ENCODE results near the gene ARR3.
"Not testable (repeated sequence)": the region's sequence is repeated elsewhere in the genome, so short reads cannot be mapped to it uniquely, and the experiment has no call there.

The ARR3 gene

DNA sequence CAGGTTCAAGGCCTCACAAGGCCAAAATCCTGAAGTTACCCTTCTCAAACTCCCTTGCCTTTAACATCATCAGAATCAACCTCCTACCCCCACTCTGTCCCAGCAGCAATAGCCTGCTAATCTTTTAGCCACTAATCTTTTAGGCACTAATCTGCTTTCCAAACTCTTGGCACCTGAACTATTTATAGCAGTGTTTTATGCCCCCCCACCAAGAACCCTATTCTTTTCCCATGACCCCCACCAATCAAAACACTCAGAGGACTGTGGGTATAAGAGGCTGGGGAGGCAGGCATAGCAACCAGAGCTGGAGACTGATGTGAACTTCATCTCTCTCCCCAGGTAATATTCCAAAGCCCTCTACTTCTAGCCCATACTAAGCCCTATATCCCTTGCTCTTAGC, at the start of gene ARR3:
Gene ARR3, plus strand, starts transcription at position 301 of the 400 bp plus-strand sequence. CDS start 1,052 bp downstream, outside the sequence.
- no peak for FAIRE-seq
- no peak for DNase-seq (ENCODE audit: insufficient read length, low spot score)
- no peak for TF ChIP-seq POLR2A (IDR thresholded peaks at IDR 0.05; ENCODE audit: low read depth, low read length)

DNA sequence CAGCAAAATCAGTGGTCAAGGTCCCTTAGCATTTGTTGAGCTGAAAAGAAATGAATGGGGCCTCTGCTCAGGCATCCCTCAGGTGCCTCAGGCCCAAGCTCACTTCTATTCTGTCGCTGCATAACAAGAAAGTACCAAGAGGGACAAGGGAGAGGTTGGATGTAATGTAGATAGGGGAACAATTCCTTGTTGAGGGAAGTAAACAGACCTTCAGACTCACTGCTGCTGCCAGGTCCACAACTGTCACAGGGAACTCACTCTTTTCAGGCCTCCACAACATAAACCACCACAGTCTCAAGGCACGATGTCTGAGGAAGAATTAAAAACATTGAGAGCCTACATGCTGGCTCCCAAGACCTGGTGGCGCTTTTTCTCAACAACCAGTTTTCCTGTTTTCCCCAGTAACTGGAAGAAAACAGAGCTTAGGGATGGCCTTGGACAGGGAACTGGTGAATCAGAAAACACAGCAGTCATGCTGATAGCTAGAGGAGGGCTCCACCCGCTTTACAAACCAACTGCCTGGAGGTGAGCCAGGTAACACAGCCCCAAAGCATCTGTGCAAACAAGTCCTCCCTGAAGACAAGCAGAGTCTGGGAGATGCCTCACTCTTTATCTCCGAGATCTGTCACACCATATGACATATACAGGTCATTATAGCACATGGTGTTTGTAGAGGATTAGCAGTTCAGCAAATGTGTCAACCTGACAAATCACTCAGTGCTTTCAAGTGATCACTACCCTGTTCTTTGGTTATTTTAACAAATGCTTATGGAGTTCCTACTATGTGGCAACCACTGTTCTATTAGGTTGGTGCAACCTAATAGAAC, 48.0 kb upstream of the ARR3 start:
- no peak for DNase-seq (ENCODE audit: insufficient read length, low spot score)
- no peak for TF ChIP-seq POLR2A (IDR thresholded peaks at IDR 0.05; ENCODE audit: low read depth, low read length)
- FAIRE-seq = no peak

DNA sequence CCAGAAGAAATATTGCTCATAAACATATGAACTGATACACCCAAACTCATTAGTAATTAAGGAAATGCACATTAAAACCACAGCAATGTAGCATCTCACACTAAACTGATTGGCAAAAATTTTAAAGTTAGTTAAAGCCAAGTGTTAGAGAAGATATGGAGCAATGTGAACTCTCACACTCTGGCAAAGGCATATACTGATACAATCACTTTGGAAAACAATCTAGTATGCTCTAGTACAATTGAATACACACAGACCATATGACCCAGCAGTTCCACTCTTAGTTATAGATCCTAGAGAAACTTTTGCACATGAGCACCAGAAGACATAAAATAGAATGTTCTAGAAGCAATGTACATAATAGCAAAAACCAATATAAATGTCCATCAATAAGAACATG, 42.1 kb upstream of the ARR3 start:
- FAIRE-seq = no peak
- DNase-seq (ENCODE audit: insufficient read length, low spot score) = no peak
- no peak for TF ChIP-seq POLR2A (IDR thresholded peaks at IDR 0.05; ENCODE audit: low read depth, low read length)

DNA sequence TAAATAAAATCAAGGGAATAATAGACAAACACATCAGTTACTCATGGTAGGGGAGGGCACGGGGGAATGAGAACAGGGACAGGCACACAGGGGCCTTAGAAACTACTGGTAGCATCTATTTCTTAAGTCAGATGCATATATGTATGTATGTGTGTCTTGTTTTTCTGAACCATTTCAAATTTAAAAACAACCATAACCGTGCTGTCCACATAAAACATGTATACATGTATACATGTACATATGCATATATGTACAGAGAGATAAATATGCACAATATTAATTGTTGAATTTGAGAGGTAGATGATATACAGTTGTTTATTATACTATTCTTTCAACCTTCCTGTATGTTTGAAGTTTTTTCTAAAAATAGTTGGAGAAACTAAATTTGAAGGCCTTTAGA, 41.4 kb upstream of the ARR3 start:
- FAIRE-seq (no peak), DNase-seq (ENCODE audit: insufficient read length, low spot score) (no peak)
- TF ChIP-seq POLR2A (IDR thresholded peaks at IDR 0.05; ENCODE audit: low read depth, low read length) = no peak

DNA sequence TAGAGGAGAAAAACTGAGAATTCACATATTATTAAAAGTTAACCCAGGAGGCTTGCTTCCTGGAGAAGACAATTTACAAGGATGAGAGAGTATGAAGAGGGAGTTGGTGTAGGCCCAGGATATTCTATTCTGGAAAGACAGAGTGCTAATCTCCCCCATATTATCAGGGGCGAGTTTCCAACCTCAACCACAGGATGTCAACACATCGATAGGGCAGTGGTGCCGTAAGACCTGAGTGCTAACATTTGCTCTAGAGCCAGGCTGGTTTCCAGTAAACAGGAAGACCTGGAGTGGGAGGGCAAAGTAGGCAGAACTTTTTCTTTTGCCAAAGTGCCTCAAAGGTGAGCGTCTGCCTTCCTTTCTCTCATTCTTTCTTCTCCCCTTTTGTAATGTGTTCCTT, 36.5 kb upstream of the ARR3 start:
- FAIRE-seq (no peak), DNase-seq (ENCODE audit: insufficient read length, low spot score) (no peak)
- no peak for TF ChIP-seq POLR2A (IDR thresholded peaks at IDR 0.05; ENCODE audit: low read depth, low read length)

DNA sequence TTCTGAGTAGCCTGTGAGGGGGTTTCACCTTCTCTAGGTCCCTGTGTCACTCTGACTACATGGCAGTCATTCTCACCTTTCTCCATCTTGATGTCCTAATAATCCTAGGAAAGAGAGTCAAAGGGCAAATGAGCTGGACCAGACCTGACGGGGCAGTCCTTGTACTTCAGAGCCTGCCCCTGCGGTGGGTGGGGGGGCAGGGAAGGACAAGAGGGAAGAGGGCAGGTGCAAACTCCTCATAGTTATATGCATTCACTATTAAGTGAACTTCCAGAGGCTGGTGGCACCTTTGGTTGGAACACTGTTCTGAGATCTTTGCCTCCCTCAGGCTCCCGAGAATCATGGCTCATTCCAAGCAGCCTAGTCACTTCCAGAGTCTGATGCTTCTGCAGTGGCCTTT, 33.8 kb upstream of the ARR3 start, which contains the start of gene AWAT1:
Gene AWAT1, plus strand, starts transcription at position 301 of the 400 bp plus-strand sequence. Its CDS starts 41 bp downstream, at position 342.
- DNase-seq (ENCODE audit: insufficient read length, low spot score) (no peak), FAIRE-seq (no peak)
- no peak for TF ChIP-seq POLR2A (IDR thresholded peaks at IDR 0.05; ENCODE audit: low read depth, low read length)

DNA sequence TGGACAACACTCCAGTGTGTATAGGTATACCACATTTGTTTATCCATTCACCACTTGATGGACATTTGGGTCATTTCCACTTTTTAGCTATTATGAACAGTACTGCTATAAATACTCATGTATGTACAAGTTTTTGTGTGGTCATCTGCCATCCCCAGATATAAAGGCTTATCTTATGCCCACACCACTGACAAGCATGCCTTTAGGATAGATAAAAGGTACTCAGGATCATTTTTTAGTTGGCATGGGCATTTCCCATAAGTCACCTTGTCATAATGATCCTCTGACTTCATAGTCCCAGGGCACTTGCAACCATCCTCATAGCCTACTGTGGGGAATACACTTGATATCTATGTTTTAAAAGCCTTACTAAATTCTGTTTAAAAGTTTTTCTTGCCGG, 27.4 kb upstream of the ARR3 start:
- FAIRE-seq (no peak), DNase-seq (ENCODE audit: insufficient read length, low spot score) (no peak)
- no peak for TF ChIP-seq POLR2A (IDR thresholded peaks at IDR 0.05; ENCODE audit: low read depth, low read length)

DNA sequence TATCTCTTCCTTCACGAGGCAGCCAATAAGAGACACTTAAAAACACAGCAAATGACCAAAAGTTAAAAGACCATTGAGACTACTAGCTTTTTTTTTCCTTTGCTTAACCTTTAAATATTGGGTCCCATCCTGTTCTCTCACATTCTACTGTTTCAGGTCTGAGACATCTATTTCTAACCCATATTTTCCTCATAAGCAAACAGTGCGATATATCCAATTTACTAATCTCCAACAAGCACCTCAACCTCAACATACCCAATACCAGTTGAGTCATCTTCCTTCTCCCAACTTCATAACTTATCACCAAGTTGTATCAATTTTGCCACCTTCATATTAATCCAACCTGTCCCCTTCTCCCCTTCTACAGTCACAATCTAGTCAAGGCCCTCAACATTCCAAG, 26.6 kb upstream of the ARR3 start:
- no peak for FAIRE-seq
- DNase-seq (ENCODE audit: insufficient read length, low spot score) = no peak
- TF ChIP-seq POLR2A (IDR thresholded peaks at IDR 0.05; ENCODE audit: low read depth, low read length) = no peak

DNA sequence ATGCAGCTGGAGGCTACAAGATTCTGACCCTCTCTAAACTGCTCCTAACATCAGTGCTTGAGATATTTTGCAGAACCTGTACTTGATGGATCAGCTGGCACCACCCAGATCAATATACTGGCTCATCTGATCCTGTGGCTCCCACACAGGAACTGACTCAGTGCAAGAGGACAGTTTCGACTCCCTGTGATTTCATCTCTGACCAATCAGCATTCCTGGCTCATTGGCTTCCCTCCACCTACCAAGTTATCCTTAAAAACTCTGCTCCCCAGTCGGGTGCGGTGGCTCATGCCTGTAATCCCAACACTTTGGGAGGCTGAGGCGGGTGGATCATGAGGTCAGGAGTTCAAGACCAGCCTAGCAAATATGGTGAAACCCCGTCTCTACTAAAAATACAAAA, 24.5 kb upstream of the ARR3 start:
- FAIRE-seq; DNase-seq (ENCODE audit: insufficient read length, low spot score): not testable (repeated sequence)

DNA sequence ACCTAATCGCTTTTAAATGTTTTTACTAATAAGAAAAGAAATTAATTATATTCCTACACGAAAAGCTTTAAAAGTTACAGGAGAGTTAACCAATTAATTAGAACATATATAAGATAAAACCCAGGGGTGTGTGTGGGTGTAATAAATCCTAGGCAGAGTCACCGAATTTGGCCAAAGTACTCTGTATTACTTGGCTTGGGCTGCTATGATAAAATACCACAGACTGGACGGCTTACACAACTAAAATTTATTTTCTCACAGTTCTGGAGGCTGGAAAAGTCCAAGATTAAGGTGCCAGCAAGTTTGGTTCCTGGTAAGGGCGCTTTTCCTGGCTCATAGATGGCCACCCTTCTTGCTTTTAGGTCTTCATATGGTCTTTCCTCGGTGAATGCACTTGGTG, 23.3 kb upstream of the ARR3 start:
- FAIRE-seq = no peak
- no peak for TF ChIP-seq POLR2A (IDR thresholded peaks at IDR 0.05; ENCODE audit: low read depth, low read length)
- no peak for DNase-seq (ENCODE audit: insufficient read length, low spot score)

DNA sequence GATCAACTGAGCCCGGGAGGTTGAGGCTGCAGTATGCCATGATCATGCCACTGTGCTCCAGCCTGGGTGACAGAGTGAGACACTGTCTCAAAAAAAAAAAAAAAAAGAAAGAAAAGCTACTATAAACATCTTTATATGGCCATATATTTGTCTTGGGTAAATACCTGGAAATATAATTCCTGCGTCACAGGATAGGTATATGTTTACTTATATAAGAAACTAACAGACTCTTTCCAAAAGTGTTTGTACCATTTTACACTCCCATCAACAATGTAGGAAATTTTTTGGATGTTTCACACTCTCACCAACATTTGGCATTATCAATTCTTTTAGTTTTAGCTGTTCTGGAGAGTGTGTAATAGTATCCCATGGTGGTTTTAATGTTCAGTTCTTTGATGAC, 20.9 kb upstream of the ARR3 start:
- no peak for TF ChIP-seq POLR2A (IDR thresholded peaks at IDR 0.05; ENCODE audit: low read depth, low read length)
- DNase-seq (ENCODE audit: insufficient read length, low spot score) = no peak
- no peak for FAIRE-seq

DNA sequence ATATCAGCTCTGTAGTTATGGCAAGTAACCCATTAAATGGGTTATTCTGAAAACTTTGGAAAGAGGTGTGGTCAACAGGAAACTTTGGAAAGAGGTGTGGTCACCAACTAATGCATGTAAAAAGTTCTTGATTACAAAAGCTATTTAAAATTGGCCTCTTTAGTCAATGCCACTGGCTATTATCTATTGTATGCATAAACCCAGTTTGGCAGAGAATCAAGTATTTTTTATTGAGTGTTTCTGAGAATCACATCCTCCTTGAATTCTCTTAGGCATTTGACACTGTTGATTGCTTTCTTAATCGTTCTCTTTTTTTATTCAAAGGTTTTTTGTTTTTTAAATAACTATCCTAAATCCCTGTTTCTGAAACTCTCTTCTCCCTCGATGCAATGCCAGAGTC, 15.6 kb upstream of the ARR3 start:
- no peak for DNase-seq (ENCODE audit: insufficient read length, low spot score)
- FAIRE-seq = no peak
- no peak for TF ChIP-seq POLR2A (IDR thresholded peaks at IDR 0.05; ENCODE audit: low read depth, low read length)

DNA sequence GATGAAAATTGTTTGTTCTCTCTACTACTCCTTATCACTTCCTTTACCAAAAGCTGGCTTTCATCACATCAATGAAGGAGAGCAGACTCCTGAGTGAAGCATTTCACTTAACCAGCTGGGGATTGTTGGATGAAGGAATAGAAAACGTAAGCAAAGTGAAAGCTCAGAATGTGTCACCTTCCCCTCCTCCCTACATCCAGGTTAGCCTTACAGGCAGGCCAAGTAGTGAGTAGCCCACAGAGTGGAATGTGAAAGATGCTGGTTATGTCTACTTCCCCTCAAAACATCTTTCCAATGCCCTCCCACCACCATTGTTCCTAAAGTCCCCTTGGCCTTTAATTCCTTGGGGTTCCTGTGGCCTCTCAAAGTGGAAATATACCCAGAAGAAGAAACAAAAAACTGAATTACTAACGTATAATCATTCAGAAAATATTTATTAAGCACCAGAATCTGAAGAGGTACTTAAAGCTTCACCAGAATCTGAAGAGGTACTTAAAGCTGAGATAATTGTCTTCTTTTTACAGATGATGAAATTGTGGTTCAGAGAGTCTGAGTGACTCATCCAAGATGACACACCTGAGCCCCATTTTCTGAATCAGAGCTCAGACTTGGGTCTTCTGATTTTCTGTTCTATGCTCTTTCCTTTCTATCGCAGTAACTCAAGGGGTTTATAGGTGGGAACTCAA, 14.6 kb upstream of the ARR3 start:
- DNase-seq (ENCODE audit: insufficient read length, low spot score) = no peak
- TF ChIP-seq POLR2A (IDR thresholded peaks at IDR 0.05; ENCODE audit: low read depth, low read length) = no peak
- FAIRE-seq = no peak

DNA sequence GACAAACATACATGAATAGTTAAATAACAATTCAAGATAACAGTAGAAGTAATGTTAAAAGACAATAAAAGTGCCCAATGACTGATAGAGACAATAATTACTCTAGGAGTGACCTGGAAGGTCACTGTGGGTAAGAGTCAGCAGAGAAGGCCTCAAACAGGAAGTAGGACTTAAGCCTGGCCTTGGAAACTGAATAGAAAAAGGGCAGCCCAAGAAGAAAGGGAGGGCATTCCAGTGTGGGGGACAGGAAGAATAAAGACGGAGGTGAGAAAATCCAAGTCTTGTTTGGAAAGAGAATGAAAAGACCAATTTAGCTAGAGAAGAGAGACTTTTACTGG, 14.1 kb upstream of the ARR3 start:
- no peak for FAIRE-seq
- DNase-seq (ENCODE audit: insufficient read length, low spot score) = no peak
- TF ChIP-seq POLR2A (IDR thresholded peaks at IDR 0.05; ENCODE audit: low read depth, low read length) = no peak

DNA sequence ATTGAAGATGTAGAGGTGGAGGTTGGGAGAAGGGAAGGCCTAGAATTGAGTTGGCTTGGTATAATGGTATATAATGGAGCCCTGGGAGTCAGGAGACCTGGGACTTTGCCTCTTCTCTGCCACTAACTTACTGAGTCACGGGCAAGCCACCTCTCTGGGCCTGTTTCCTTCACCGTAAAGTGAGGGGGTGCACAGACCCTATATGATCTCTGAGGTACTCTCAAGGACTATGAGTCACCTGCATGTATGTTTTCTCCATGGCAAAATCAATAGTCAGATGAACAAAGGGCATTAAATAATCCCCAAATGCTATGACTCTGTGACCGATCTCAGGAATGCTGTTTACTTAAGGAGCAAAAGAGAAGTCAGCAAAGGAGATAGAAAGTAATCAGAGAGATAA, 13.2 kb upstream of the ARR3 start:
- no peak for FAIRE-seq

More for the DNA sequence above, 13.2 kb upstream of the ARR3 start:
- no peak for TF ChIP-seq POLR2A (IDR thresholded peaks at IDR 0.05; ENCODE audit: low read depth, low read length)
- DNase-seq (ENCODE audit: insufficient read length, low spot score) = no peak
